ENCODE data around the gene ITGA2.

ITGA2 gene

GRCh38 chr5:53006911-53007890 lies 18.0 kb downstream of the ITGA2 start:
- H3K9me3 ChIP-seq = no peaks in the 10 kb centered on the region
- H3K36me3 ChIP-seq = no peaks in the 10 kb centered on the region
- H3K4me3 ChIP-seq (ENCODE audit: low read depth, low read length) = no peak overlapping the region
- H3K4me1 ChIP-seq = no peaks in the 10 kb centered on the region
- no peaks in the 10 kb centered on the region for H3K27me3 ChIP-seq
- no peak for DNase-seq
- no peak for TF ChIP-seq CTCF (IDR thresholded peaks at IDR 0.05; ENCODE audit: low read depth, low read length)

DNA sequence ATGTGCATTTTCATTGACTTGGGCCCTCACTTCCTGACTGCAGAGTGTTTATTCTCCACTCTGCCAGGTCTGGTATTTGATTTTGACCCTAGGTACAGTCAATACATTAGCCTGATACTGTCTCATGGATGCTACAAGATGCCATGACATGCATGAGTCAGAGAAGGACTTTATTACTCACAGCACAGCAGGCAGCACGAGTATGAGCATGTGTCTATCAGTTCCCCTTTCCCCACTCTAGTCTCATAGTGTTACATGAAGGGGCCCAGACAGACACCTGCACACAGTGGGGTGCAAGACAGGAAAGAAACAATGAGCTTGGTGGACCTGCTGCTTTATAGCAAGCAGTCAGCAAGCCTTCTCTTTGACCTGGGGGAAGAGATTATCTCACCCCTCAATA lies 19.6 kb downstream of the ITGA2 start:
- H3K36me3 ChIP-seq = no peaks in the 10 kb centered on the region
- no peak for TF ChIP-seq CTCF (IDR thresholded peaks at IDR 0.05; ENCODE audit: low read depth, low read length)
- no peaks in the 10 kb centered on the region for H3K9me3 ChIP-seq
- H3K27me3 ChIP-seq = peaks cover 6% of the 10 kb centered on the region; the same call in 1 of the 2 replicates
- no peaks in the 10 kb centered on the region for H3K4me1 ChIP-seq
- H3K4me3 ChIP-seq (ENCODE audit: low read depth, low read length) = no peak overlapping the region
- no peak for DNase-seq

GRCh38 chr5:53009816-53010215 lies 20.7 kb downstream of the ITGA2 start:
- Histone ChIP-seq H3K4me3 (ENCODE audit: low read depth, low read length) (no peak overlapping the region), H3K36me3 (no peaks in the 10 kb centered on the region), H3K4me1 (no peaks in the 10 kb centered on the region), H3K9me3 (no peaks in the 10 kb centered on the region), H3K27me3 (peaks cover 13% of the 10 kb centered on the region)
- no peak for DNase-seq
- TF ChIP-seq CTCF (IDR thresholded peaks at IDR 0.05; ENCODE audit: low read depth, low read length) = no peak

- Histone ChIP-seq H3K9me3 (no peaks in the 10 kb centered on the region), H3K27me3 (peaks cover 13% of the 10 kb centered on the region), H3K4me3 (ENCODE audit: low read depth, low read length) (no peak overlapping the region), H3K4me1 (no peaks in the 10 kb centered on the region), H3K36me3 (no peaks in the 10 kb centered on the region)
- DNase-seq = no peak
- TF ChIP-seq CTCF (IDR thresholded peaks at IDR 0.05; ENCODE audit: low read depth, low read length) = no peak
Observed at GRCh38 chr5:53010814-53011213, 21.7 kb downstream of the ITGA2 start.

GRCh38 chr5:53011233-53011632 lies 22.1 kb downstream of the ITGA2 start:
- Histone ChIP-seq H3K36me3 (no peaks in the 10 kb centered on the region), H3K9me3 (no peaks in the 10 kb centered on the region), H3K27me3 (peaks cover 13% of the 10 kb centered on the region), H3K4me3 (ENCODE audit: low read depth, low read length) (no peak overlapping the region), H3K4me1 (no peaks in the 10 kb centered on the region)
- no peak for DNase-seq
- no peak for TF ChIP-seq CTCF (IDR thresholded peaks at IDR 0.05; ENCODE audit: low read depth, low read length)

- TF ChIP-seq CTCF (IDR thresholded peaks at IDR 0.05; ENCODE audit: low read depth, low read length) = no peak
Observed at GRCh38 chr5:53013857-53014256, 24.7 kb downstream of the ITGA2 start.

More at GRCh38 chr5:53013857-53014256, 24.7 kb downstream of the ITGA2 start:
- Histone ChIP-seq H3K36me3 (no peaks in the 10 kb centered on the region), H3K27me3 (peaks cover 13% of the 10 kb centered on the region), H3K9me3 (no peaks in the 10 kb centered on the region), H3K4me3 (ENCODE audit: low read depth, low read length) (no peak overlapping the region), H3K4me1 (no peaks in the 10 kb centered on the region)
- no peak for DNase-seq

Data from BE2C (cell line).